Right atrium auricular region (tissue), 2 donors: Measurements from ENCODE around the gene ACTG2. TPM values are rescaled to one million over a fixed set of nuclear protein-coding genes. Genes with fewer than 3 reads are reported as not detected.

Experiments
- DNase-seq: peaks from one replicate; pipeline ENCODE4 v3.0.0-alpha.2; 2019; ENCODE audit warnings: low spot score
- H3K27ac ChIP-seq, 2 donors: fragments of 200-600 bp; sonication (generic); 1 replicate in 1 of 2; 2 replicates in 1 of 2; pipeline ENCODE4 v1.5.1; 2016 to 2019
- H3K27me3 ChIP-seq, 2 donors: fragments of 200-600 bp; sonication (generic); one replicate each; pipeline versions ENCODE4 v1.5.1 to v1.6.0; 2017 to 2019
- H3K36me3 ChIP-seq: fragments of 200-600 bp; sonication (generic); one replicate; pipeline ENCODE4 v1.5.1; 2016
- H3K4me1 ChIP-seq, 2 donors: fragments of 200-600 bp; sonication (generic); one replicate each; pipeline versions ENCODE4 v1.5.1 to v1.6.0; 2017 to 2019
- H3K4me3 ChIP-seq, 2 donors: fragments of 200-600 bp; sonication (generic); 1 replicate in 1 of 2; 2 replicates in 1 of 2; pipeline ENCODE4 v1.5.1; 2017 to 2019; ENCODE audit warnings: mild to moderate bottlenecking in 1 of 2, moderate library complexity in 1 of 2
- H3K9me3 ChIP-seq, 2 donors: fragments of 200-600 bp; sonication (generic); one replicate each; pipeline ENCODE4 v1.5.1; 2019
- CTCF ChIP-seq, 2 donors: fragments of 200-600 bp; sonication (generic); IDR thresholded peaks; one replicate each; pipeline ENCODE4 v1.5.1; 2019; ENCODE audit warnings: antibody characterized with exemption in 2 of 2
- total RNA-seq, 2 donors: library from RNA; depleted of rRNA; stranded (reverse); fragments of >200 nt; gene quantifications; one replicate each; pipeline ENCODE4 v1.1.0, GENCODE V29; 2016

The ACTG2 gene
- total RNA-seq, 2 donors from 2014 or later: 3.7 to 23.8 TPM

GRCh38 chr2:73917696-73918207, 24.9 kb downstream of the ACTG2 start:
- H3K36me3 ChIP-seq: no peaks in the 10 kb centered on the region

GRCh38 chr2:73918856-73919255, 26.0 kb downstream of the ACTG2 start:
- Histone ChIP-seq H3K36me3 (no peaks in the 10 kb centered on the region), H3K27me3 (no peaks in the 10 kb centered on the region), H3K27ac (no peak overlapping the region), H3K9me3 (no peaks in the 10 kb centered on the region), H3K4me3 (no peak overlapping the region), H3K4me1 (no peaks in the 10 kb centered on the region)
- DNase-seq: no peak
- TF ChIP-seq CTCF (IDR thresholded peaks at IDR 0.05): no peak

More at GRCh38 chr2:73917696-73918207, 24.9 kb downstream of the ACTG2 start:
- no peak for DNase-seq
- TF ChIP-seq CTCF (IDR thresholded peaks at IDR 0.05): no peak
- Histone ChIP-seq H3K9me3 (no peaks in the 10 kb centered on the region), H3K27me3 (no peaks in the 10 kb centered on the region), H3K27ac (no peak overlapping the region), H3K4me3 (no peak overlapping the region), H3K4me1 (no peaks in the 10 kb centered on the region)

- H3K36me3 ChIP-seq: no peaks in the 10 kb centered on the region
- no peaks in the 10 kb centered on the region for H3K27me3 ChIP-seq
- no peaks in the 10 kb centered on the region for H3K4me1 ChIP-seq
- no peak for DNase-seq
- no peaks in the 10 kb centered on the region for H3K9me3 ChIP-seq
- no peak overlapping the region for H3K4me3 ChIP-seq
- no peak overlapping the region for H3K27ac ChIP-seq
- no peak for TF ChIP-seq CTCF (IDR thresholded peaks at IDR 0.05)
Observed at GRCh38 chr2:73919596-73920228, 26.9 kb downstream of the ACTG2 start.

- Histone ChIP-seq H3K4me1 (no peaks in the 10 kb centered on the region), H3K36me3 (no peaks in the 10 kb centered on the region), H3K4me3 (no peak overlapping the region), H3K27ac (no peak overlapping the region), H3K27me3 (no peaks in the 10 kb centered on the region), H3K9me3 (no peaks in the 10 kb centered on the region)
- TF ChIP-seq CTCF (IDR thresholded peaks at IDR 0.05): peak in 1 of 2 donors; percentile 31
- DNase-seq: no peak
Observed at GRCh38 chr2:73920577-73921545, 28.1 kb downstream of the ACTG2 start.

- H3K27me3 ChIP-seq: no peaks in the 10 kb centered on the region
- no peak overlapping the region for H3K4me3 ChIP-seq
- no peak for TF ChIP-seq CTCF (IDR thresholded peaks at IDR 0.05)
- H3K4me1 ChIP-seq: peaks cover 0 to 4% of the 10 kb centered on the region in 2 donors
- H3K27ac ChIP-seq: no peak overlapping the region
- DNase-seq: no peak
- no peaks in the 10 kb centered on the region for H3K36me3 ChIP-seq
- H3K9me3 ChIP-seq: no peaks in the 10 kb centered on the region
Observed at GRCh38 chr2:73921581-73921980, 28.8 kb downstream of the ACTG2 start.
